Type B pancreatic cell (in vitro differentiated cells): ENCODE data around the gene GATB. TPM values are rescaled to one million over a fixed set of nuclear protein-coding genes. Genes with fewer than 3 reads are reported as not detected.

Experiments used
- DNase-seq: peaks from one replicate; pipeline ENCODE4 v3.0.0; 2021; ENCODE audit warnings: mixed read lengths; ENCODE audit not compliant: unreplicated experiment; ENCODE audit errors: extremely low spot score
- H3K27ac Mint-ChIP-seq: 2 replicates; pipeline ENCODE4 v1.8.0; 2021; ENCODE audit warnings: mild to moderate bottlenecking, mixed read lengths
- H3K27me3 Mint-ChIP-seq: 2 replicates; pipeline ENCODE4 v1.8.0; 2021; ENCODE audit warnings: mixed read lengths
- H3K36me3 Mint-ChIP-seq: 2 replicates; pipeline ENCODE4 v1.8.0; 2021; ENCODE audit warnings: mixed read lengths
- H3K4me1 Mint-ChIP-seq: one replicate; pipeline ENCODE4 v1.8.0; 2021; ENCODE audit warnings: mixed read lengths; ENCODE audit not compliant: unreplicated experiment
- H3K4me3 Mint-ChIP-seq: 2 replicates; pipeline ENCODE4 v1.8.0; 2021; ENCODE audit warnings: mild to moderate bottlenecking, mixed read lengths
- H3K9me3 Mint-ChIP-seq: 2 replicates; pipeline ENCODE4 v1.8.0; 2021; ENCODE audit warnings: mixed read lengths
- total RNA-seq: library from RNA; stranded (reverse); gene quantifications from 2 replicates; pipeline ENCODE4 v1.2.1, GENCODE V29; 2021; ENCODE audit warnings: low replicate concordance
- TF ChIP-seq, protein P1 (sequence below): fragments of 200-600 bp; sonication (generic); conservative IDR thresholded peaks from 2 replicates; pipeline ENCODE4 v1.5.0; 2021; ENCODE audit warnings: antibody characterized with exemption, mild to moderate bottlenecking

Gene GATB
- total RNA-seq, 1 donor from 2014 or later = 22.9 TPM

DNA sequence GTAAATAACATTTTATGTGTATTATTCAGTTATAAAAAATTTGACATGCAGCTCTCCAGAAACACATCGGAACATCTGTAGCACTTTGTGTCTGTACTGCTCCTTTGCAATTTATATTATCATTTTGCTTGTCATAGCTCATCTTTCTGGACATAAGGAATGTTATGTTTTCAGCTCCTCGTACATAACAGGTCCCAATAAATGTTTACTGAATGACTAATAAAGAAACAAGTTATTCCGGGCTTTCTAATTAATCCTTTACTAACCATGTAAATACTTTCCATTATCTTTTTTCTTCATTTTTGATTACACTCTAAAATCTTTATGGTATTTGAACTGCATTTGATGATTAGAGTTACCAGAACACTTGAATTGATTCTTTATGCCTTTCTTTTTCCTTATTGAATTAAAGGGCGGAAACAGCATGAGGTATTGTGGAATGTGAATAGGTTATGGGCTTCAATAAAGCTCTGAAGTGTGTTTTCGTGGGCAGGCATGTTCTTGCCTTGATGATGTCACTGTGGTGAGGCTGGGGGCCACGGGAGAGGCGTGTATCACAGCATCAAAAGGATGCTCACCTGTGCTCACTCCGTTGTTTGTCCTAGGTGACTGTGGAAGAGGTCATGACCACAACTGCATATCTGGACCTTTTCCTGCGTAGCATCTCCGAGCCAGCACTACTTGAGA lies 131.6 kb downstream of the GATB start:
- Mint-ChIP-seq H3K27ac (no peak overlapping the region), H3K9me3 (no peaks in the 10 kb centered on the region), H3K36me3 (no peaks in the 10 kb centered on the region), H3K27me3 (no peaks in the 10 kb centered on the region), H3K4me1 (no peaks in the 10 kb centered on the region), H3K4me3 (no peak overlapping the region)
- TF ChIP-seq, protein P1, sequence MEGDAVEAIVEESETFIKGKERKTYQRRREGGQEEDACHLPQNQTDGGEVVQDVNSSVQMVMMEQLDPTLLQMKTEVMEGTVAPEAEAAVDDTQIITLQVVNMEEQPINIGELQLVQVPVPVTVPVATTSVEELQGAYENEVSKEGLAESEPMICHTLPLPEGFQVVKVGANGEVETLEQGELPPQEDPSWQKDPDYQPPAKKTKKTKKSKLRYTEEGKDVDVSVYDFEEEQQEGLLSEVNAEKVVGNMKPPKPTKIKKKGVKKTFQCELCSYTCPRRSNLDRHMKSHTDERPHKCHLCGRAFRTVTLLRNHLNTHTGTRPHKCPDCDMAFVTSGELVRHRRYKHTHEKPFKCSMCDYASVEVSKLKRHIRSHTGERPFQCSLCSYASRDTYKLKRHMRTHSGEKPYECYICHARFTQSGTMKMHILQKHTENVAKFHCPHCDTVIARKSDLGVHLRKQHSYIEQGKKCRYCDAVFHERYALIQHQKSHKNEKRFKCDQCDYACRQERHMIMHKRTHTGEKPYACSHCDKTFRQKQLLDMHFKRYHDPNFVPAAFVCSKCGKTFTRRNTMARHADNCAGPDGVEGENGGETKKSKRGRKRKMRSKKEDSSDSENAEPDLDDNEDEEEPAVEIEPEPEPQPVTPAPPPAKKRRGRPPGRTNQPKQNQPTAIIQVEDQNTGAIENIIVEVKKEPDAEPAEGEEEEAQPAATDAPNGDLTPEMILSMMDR = no peak
- DNase-seq = no peak

DNA sequence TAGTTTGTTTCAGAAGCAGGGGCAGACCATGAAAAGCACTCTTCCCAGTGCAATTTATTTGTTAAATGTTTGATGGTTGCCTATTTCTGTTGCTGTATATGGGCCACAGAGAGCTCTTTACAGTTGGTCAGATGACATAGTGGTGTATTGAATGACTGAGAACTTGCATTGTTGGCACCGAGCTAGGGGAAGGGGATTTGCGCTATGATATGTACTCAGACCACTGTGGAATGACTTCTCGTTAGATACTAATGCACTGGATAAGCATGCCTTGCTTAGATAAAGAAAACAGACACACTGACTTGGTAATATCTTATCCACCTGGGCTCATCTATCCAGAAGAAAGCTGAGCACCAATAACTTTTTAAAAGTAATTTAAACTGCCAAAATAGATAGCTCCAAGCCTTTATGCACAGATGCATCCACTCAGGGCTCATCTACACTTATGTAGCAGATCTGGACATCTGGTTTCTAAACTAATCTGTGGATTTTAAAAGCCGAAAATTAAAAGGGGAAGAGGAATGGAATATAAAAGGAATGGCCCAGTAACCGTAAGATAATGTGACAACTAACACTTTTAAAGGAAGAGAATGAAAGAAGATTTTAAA lies 132.7 kb downstream of the GATB start:
- no peak overlapping the region for H3K4me3 Mint-ChIP-seq
- peaks cover 6% of the 10 kb centered on the region for H3K4me1 Mint-ChIP-seq
- DNase-seq = no peak
- TF ChIP-seq, protein P1 = no peak
- H3K27me3 Mint-ChIP-seq = no peaks in the 10 kb centered on the region
- H3K9me3 Mint-ChIP-seq = no peaks in the 10 kb centered on the region
- no peak overlapping the region for H3K27ac Mint-ChIP-seq
- no peaks in the 10 kb centered on the region for H3K36me3 Mint-ChIP-seq

DNA sequence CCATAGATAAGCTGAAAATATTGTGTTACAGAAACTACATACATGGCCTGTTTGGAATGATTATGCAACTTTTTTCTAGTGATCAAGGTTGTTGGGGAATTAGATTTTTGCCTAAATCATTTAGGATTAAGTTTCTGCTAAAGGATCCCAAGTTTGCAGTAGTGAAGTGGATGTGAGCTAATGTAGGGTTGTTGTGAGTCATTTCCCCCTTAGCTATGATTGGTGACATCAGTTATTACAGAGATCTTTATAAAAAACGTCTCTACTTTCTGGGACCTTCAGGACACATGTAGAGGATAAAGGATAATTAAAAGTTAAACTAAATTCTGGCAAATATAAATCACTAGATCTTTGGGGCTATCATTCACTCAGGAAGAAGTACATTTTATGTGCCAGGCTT lies 133.3 kb downstream of the GATB start:
- TF ChIP-seq, protein P1 = no peak
- Mint-ChIP-seq H3K27me3 (no peaks in the 10 kb centered on the region), H3K9me3 (no peaks in the 10 kb centered on the region), H3K4me1 (peaks cover 6% of the 10 kb centered on the region), H3K36me3 (no peaks in the 10 kb centered on the region), H3K4me3 (no peak overlapping the region), H3K27ac (no peak overlapping the region)
- no peak for DNase-seq

DNA sequence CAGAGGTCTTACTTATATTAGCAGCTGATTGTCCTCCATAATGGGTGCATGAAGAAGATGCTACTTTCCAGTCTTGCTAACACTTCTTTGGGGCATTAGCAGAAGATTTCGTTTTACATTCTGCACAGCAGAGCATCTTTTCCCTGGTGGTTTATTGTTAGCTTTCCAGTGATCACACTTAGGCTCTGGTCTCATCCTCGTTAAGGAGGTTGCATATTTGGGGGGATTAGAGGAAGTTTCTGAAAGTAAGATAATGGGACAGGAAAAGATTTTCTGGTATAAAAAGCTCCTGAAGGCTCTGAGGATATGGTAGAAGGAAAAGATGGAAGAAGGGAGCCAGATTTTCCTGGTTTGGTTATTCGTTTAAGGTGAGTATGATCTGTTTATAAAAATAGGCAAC lies 134.1 kb downstream of the GATB start:
- Mint-ChIP-seq H3K9me3 (no peaks in the 10 kb centered on the region), H3K27ac (no peak overlapping the region), H3K27me3 (no peaks in the 10 kb centered on the region), H3K4me3 (no peak overlapping the region), H3K4me1 (peaks cover 6% of the 10 kb centered on the region), H3K36me3 (no peaks in the 10 kb centered on the region)
- TF ChIP-seq, protein P1 = no peak
- DNase-seq = no peak

DNA sequence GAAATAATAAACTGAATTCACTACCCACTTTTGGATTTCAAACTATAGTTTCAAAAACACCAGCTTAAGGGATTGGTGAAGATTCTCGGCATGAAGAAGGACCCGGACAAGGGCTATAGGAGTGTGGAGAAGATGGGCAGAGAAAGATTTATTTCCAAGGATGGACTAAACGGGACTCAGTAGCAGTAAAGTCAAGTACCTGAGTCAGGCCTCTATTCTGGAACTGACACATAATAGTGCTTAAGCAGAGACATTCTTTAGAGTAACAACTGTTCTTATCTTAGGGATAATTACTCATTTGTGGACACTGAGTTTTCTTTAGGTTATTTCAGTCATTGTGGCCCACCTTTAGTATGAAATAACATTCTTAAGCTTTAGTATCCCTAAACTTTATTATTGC lies 134.6 kb downstream of the GATB start:
- H3K36me3 Mint-ChIP-seq = no peaks in the 10 kb centered on the region
- no peaks in the 10 kb centered on the region for H3K27me3 Mint-ChIP-seq
- DNase-seq = no peak
- TF ChIP-seq, protein P1 = no peak
- H3K4me1 Mint-ChIP-seq = peaks cover 6% of the 10 kb centered on the region
- H3K4me3 Mint-ChIP-seq = no peak overlapping the region
- H3K9me3 Mint-ChIP-seq = no peaks in the 10 kb centered on the region
- no peak overlapping the region for H3K27ac Mint-ChIP-seq
